GM18511 (cell line): ENCODE results near the gene RPS10.
"Not testable (repeated sequence)": the region's sequence is repeated elsewhere in the genome, so short reads cannot be mapped to it uniquely, and the experiment has no call there.

ENCODE experiments used
- ATAC-seq: cut with Tn5 transposase; IDR thresholded peaks from one replicate; pipeline ENCODE4 v1.9.1; 2021; ENCODE audit warnings: mild to moderate bottlenecking, moderate library complexity; ENCODE audit not compliant: unreplicated experiment

RPS10 gene

GRCh38 chr6:34393191-34393965 lies 32.5 kb downstream of the RPS10 start:
- no peak for ATAC-seq

- peak; percentile 86 for ATAC-seq
Measured at GRCh38 chr6:34392497-34393190, 33.2 kb downstream of the RPS10 start, which contains the start of gene NUDT3. Gene NUDT3, minus strand, starts transcription at chr6:34392669. Its CDS starts 307 bp downstream, at chr6:34392362.

- peak; percentile 49 for ATAC-seq
Measured at GRCh38 chr6:34391786-34392496, 33.9 kb downstream of the RPS10 start.

- ATAC-seq, result no peak
Measured at GRCh38 chr6:34391473-34391785, 34.4 kb downstream of the RPS10 start.

GRCh38 chr6:34390531-34391472 lies 35.1 kb downstream of the RPS10 start:
- no peak for ATAC-seq

- ATAC-seq, result no peak
Measured at GRCh38 chr6:34389034-34389433, 36.8 kb downstream of the RPS10 start.

- no peak for ATAC-seq
Measured at GRCh38 chr6:34388421-34388820, 37.4 kb downstream of the RPS10 start.

- ATAC-seq, result no peak
Measured at GRCh38 chr6:34386316-34387137, 39.3 kb downstream of the RPS10 start.

- no peak for ATAC-seq
Measured at GRCh38 chr6:34385793-34386195, 40.1 kb downstream of the RPS10 start.

GRCh38 chr6:34384321-34385153 lies 41.3 kb downstream of the RPS10 start:
- ATAC-seq, result no peak

- no peak for ATAC-seq
Measured at GRCh38 chr6:34383656-34384320, 42.1 kb downstream of the RPS10 start.

GRCh38 chr6:34383161-34383631 lies 42.7 kb downstream of the RPS10 start:
- no peak for ATAC-seq

- no peak for ATAC-seq
Measured at GRCh38 chr6:34381081-34381480, 44.8 kb downstream of the RPS10 start.

- ATAC-seq, result no peak
Measured at GRCh38 chr6:34378470-34378869, 47.4 kb downstream of the RPS10 start.

- no peak for ATAC-seq
Measured at GRCh38 chr6:34377984-34378383, 47.9 kb downstream of the RPS10 start.

GRCh38 chr6:34377571-34377970 lies 48.3 kb downstream of the RPS10 start:
- ATAC-seq, result not testable (repeated sequence)

GRCh38 chr6:34375833-34376232 lies 50.0 kb downstream of the RPS10 start:
- no peak for ATAC-seq

- no peak for ATAC-seq
Measured at GRCh38 chr6:34374508-34374907, 51.4 kb downstream of the RPS10 start.
